ENCODE measurements around the gene S100A3.
"Not testable (repeated sequence)": the region's sequence is repeated elsewhere in the genome, so short reads cannot be mapped to it uniquely, and the experiment has no call there.

Gene S100A3

DNA sequence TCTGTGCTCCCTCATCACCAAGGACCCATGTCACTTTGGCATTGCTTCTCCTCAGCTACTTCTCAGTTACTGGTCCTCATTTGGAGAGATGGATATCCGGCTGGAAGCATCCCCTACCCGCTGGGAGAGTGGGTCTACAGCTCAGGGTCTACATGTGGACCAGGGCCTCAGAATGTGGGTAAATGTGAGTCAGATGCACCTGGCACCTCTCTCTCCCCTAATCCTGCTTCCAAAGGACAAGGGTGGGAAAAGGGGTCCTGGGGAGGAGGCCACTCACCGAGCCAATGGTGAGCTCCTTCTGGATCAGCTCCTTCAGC, 14.2 kb downstream of the S100A3 start:
- no peak for DNase-seq (ENCODE audit: low spot score)

DNA sequence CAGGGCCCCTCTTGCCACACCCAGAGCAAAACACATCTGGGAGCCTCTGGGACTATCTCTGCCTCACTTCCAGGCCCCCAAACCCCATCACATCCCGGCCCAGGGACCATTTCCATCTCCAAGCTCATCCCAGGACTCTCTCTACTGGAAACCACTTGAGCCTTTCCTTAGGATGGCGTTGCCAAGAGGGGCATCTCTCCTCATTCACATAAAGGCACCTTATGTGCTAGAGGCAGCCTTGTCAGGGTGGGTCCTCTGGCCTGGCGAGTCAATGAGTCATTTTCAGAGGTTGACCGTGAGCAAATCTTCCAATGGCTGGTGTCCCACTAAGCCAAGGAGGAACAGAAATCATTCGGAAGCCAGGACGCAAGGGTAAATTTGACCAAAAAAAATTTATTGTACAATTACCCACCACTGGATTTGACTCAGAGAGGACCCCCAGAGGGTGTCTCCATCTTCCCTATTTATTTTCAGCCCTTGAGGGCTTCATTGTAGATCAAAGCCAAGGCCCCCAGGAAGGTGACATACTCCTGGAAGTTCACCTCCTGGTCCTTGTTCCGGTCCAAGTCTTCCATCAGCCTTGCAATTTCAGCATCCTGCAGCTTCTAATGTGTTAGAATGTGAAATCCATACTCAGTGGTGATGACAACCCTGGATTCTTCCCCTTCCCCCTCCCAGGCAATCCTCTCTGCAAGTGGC, 14.7 kb downstream of the S100A3 start:
- DNase-seq (ENCODE audit: low spot score) = no peak

GRCh38 chr1:153533689-153534201, 15.3 kb downstream of the S100A3 start:
- peak; percentile 60 for DNase-seq (ENCODE audit: low spot score)

DNA sequence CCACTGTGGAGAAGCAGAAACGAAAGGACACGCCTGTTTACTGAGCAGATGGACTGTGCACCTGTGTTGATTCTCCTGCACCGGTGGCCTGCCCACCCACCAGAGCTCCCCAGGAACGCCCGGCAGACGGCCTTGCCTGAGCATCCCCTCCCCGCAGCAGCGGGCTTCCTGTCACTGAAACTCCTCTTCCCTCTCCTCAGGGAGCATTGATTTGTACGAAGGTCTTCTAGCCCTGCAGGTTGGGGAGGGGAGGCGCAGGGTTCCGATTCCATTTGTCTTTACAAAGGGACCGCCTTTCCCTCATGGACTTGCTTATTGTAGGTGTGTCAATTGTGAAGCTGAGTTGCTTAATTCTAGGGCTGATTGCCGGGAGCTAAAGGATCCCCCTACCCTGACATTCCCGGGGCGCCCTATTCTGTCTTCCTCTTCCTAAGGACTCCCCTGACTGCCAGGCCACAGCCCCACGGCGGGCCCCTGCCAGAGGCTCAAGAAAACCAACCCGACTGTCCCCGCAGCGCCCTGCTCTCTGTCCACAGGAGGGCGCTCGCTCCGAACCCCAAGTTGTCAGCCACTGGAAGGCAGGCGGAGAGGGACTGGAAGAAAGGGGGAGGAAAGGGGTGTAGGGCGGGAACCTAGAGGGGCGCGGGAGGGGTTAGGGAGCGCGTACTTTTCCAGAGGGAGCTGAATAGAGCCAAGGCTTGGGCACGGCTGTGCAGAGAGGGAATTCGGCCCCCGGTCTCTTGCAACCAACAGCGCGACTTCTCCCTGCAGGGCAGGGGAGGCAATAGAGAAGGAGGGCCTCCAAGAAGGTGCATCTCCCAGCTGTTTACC, 16.1 kb downstream of the S100A3 start:
- peak; percentile 88 for DNase-seq (ENCODE audit: low spot score)

- DNase-seq (ENCODE audit: low spot score) = peak; percentile 33
Measured at GRCh38 chr1:153532181-153532580, 16.9 kb downstream of the S100A3 start.

DNA sequence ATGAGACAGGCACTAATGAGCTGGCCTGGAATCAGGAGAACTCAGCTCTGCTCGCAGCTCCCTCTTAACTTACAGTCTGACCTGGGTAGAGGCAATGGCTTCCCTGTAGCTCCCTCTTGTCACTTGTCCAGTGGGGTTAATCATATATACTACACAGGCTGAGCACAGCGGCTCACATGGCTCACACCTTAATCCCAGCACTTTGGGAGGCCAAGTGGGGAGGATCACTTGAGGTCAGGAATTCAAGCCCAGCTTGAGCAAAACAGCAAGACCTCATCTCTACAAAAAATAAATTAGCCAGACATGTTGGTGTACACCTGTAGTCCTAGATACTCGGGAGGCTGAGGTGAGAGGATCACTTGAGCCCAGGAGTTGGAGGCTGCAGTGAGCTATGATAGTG, 17.4 kb downstream of the S100A3 start:
- DNase-seq (ENCODE audit: low spot score) = peak; percentile 28

GRCh38 chr1:153527683-153528040, 21.4 kb downstream of the S100A3 start:
- DNase-seq (ENCODE audit: low spot score) = no peak

GRCh38 chr1:153527023-153527682, 21.9 kb downstream of the S100A3 start:
- DNase-seq (ENCODE audit: low spot score) = no peak

- DNase-seq (ENCODE audit: low spot score) = no peak
Measured at GRCh38 chr1:153526132-153526543, 22.9 kb downstream of the S100A3 start.

- peak; percentile 57 for DNase-seq (ENCODE audit: low spot score)
Measured at GRCh38 chr1:153525088-153525728, 23.9 kb downstream of the S100A3 start.

- DNase-seq (ENCODE audit: low spot score) = not testable (repeated sequence)
Measured at GRCh38 chr1:153522353-153523048, 26.6 kb downstream of the S100A3 start.

DNA sequence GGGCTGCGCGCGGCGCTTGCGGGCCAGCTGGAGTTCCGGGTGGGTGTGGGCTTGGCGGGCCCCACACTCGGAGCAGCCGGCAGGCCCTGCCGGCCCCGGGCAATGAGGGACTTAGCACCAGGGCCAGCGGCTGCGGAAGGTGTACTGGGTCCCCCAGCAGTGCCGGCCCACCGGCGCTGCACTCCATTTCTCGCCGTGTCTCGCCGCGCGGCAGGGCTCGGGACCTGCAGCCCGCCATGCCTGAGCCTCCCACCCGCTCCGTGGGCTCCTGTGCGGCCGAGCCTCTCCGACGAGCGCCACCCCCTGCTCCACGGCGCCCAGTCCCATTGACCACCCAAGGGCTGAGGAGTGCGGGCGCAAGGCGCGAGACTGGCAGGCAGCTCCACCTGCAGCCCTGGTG, 27.2 kb downstream of the S100A3 start:
- DNase-seq (ENCODE audit: low spot score) = not testable (repeated sequence)

DNA sequence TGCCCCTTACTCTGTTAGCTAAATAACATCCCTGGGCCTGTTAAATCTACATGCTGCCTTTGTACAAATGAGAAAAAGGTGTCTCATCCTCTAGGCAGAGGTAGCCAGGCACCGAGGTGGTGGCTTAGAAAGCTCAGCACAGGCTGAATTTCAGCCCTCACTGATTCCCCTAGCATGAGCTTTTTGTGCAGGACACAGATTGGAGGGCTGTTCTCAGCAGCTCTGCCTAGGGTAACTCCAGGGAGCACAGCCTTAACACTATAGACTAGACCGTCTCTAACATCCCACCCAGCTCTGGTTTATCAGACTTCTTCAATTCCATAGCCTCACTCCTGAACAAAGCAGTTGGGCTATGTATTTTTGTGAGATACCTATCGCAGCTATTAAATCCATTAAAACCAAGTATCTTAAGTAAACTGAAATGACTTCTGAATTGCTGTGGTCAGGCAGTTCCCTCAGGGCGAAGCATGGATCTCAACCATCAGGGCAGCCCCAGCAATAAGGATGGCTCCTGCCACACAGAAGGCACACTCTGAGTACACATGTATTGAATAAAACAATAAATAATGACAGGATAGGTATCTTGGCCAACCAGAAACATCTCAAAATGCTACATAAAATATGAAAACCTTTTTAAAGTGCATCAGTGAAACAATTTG, 28.1 kb downstream of the S100A3 start:
- no peak for DNase-seq (ENCODE audit: low spot score)

- not testable (repeated sequence) for DNase-seq (ENCODE audit: low spot score)
Measured at GRCh38 chr1:153520137-153520691, 28.8 kb downstream of the S100A3 start.

GRCh38 chr1:153519242-153519641, 29.8 kb downstream of the S100A3 start:
- no peak for DNase-seq (ENCODE audit: low spot score)

DNA sequence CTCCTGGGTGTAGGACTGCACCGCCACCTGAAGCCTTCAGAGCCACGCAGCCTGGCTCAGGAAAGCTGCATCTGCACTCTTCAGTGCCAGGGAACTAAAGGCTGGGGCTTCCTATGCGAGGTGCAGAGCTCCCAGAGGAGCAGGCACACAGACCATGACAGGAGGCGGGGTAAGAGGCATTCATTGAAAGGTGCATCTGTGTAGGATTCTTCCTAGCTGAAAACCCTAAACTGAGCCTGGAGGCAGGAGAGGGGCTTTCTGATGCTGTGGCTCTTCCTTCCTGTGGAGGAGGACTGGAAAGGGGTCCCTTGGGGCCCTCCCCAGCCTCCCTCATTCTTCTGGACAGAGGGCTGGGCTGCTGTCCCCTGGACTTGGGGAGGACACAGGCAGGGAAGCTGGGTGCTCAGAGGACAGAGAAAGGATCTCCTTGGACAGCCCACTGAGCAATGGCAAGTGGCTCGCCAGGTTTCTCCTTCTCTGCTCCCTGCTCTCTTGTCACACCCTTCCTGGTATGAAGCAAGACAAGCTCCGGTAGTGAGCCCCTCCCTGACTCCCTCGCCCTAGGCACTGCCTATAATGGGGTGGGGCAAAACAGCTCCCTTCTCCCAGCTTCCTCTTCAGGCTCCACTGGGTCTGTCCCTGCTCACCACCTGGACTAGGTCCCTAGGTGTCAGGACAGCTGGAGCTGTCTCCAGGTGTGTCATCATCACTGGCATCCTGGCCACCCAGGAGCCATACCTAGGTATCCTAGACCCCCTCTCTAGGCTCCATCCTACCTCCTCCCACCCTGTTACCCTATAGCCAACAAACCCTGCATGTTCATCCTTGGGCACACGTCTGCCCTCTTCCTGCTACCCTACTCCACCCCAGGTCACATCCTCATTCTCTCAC, 33.3 kb downstream of the S100A3 start:
- DNase-seq (ENCODE audit: low spot score) = no peak

DNA sequence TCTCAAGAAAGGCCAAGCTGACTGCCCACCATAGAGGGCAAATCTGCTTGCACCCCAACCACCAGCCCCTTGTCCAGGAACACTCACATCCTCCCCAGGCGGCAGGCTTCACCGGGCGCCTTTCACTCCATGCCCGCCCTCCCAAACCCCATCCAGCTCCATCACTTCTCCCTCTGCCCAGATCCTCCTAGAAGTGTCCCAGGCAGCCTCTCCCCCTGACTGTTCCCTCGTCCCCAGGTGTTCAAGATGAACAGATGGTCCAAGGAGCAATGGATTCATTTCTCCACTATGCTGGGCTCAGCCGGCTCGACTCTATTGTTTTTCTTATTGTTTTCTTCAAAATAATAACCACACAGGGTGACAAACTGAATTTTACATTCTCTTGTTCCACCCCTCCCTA, 35.4 kb downstream of the S100A3 start:
- no peak for DNase-seq (ENCODE audit: low spot score)

GRCh38 chr1:153513023-153513422, 36.0 kb downstream of the S100A3 start:
- DNase-seq (ENCODE audit: low spot score) = no peak

- DNase-seq (ENCODE audit: low spot score) = peak; percentile 86
Measured at GRCh38 chr1:153510984-153511410, 38.1 kb downstream of the S100A3 start.
